ENCODE measurements around the gene FOXN1. TPM values are rescaled to one million over a fixed set of nuclear protein-coding genes. Genes with fewer than 3 reads are reported as not detected.

The FOXN1 gene
- total and polyA plus RNA-seq, 2 experiments from 2014 or later: 0.87 TPM; not detected in 1

DNA sequence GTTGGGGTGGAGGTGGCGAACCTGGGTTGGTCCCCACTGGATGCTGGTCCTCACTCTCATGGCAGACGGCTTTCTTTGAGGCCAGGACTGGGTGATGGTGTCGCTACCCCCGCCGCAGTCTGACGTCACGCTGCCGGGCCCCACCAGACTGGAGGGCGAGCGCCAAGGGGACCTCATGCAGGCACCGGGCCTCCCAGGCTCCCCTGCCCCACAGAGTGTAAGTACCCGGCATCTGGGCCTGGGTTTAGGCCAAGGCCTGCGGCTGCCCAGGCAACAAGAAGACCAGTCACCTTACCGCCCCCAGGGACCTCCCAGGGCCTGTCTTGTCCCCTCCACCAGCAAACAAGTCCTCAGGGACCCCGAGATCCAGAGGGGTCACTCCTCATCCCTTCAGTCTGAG, 17.7 kb downstream of the FOXN1 start:
- Histone ChIP-seq H3K27ac (no peak overlapping the region), H4K20me1 (ENCODE audit: insufficient read depth, poor library complexity, severe bottlenecking) (no peaks in the 10 kb centered on the region), H3K4me3 (no peak overlapping the region), H3K36me3 (replicated peaks; ENCODE audit: insufficient read depth, low read depth) (no peaks in the 10 kb centered on the region), H3K4me2 (no peak overlapping the region), H3K27me3 (no peaks in the 10 kb centered on the region), H3K4me1 (ENCODE audit: insufficient read depth) (peaks cover 20% of the 10 kb centered on the region), H3K9me2 (replicated peaks; ENCODE audit: insufficient read depth) (no peaks in the 10 kb centered on the region), H2AFZ (no peak overlapping the region), H3K79me2 (no peaks in the 10 kb centered on the region), H3K9me3 (ENCODE audit: low read depth) (no peaks in the 10 kb centered on the region)
- TF ChIP-seq EZH2 (IDR thresholded peaks at IDR 0.05; ENCODE audit: borderline replicate concordance): no peak
- TF ChIP-seq, protein P1, sequence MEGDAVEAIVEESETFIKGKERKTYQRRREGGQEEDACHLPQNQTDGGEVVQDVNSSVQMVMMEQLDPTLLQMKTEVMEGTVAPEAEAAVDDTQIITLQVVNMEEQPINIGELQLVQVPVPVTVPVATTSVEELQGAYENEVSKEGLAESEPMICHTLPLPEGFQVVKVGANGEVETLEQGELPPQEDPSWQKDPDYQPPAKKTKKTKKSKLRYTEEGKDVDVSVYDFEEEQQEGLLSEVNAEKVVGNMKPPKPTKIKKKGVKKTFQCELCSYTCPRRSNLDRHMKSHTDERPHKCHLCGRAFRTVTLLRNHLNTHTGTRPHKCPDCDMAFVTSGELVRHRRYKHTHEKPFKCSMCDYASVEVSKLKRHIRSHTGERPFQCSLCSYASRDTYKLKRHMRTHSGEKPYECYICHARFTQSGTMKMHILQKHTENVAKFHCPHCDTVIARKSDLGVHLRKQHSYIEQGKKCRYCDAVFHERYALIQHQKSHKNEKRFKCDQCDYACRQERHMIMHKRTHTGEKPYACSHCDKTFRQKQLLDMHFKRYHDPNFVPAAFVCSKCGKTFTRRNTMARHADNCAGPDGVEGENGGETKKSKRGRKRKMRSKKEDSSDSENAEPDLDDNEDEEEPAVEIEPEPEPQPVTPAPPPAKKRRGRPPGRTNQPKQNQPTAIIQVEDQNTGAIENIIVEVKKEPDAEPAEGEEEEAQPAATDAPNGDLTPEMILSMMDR (IDR thresholded peaks at IDR 0.05; ENCODE audit: poor library complexity): no peak
- TF ChIP-seq EZH2phosphoT487 (IDR thresholded peaks at IDR 0.05; ENCODE audit: low read depth, severe bottlenecking, unreplicated experiment): no peak
- 94% methylated on average over 14 of the region's 15 CpGs for WGBS (ENCODE audit: low lambda C conversion rate, missing lambda C conversion rate)
- no peak for DNase-seq (ENCODE audit: low spot score)

DNA sequence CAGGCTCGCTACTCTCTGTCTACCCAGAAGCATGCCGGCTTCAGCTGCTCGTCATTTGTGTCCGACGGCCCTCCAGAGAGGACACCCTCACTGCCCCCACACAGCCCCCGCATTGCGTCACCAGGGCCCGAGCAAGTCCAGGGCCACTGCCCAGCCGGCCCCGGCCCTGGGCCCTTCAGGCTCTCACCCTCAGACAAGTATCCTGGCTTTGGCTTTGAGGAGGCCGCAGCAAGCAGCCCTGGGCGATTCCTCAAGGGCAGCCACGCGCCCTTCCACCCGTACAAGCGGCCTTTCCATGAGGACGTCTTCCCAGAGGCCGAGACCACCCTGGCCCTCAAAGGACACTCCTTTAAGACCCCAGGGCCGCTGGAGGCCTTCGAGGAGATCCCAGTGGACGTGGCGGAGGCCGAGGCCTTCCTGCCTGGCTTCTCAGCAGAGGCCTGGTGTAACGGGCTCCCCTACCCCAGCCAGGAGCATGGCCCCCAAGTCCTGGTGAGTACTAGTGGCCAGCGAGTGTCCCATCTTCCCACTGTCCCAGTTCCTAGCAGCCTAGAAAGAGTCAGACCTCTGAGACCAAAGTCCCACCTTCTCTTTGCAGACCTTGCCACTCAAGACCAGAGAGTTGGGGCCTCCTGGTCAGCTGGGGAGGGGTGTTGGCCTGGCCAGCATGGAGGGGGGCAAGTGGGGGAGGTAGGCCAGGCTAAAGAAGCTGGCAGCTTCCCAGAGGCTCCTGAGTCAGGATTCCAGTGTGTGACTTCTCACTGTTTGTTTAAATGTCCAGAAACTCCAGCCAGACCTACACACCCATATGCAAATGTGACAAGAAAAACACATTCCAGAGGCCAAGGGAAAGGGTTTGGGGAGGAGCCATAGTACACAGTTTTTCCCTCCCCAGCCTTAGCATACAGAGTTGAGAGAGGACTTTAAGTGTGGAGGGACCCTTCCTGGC, 18.6 kb downstream of the FOXN1 start:
- Histone ChIP-seq H3K4me3 (no peak overlapping the region), H2AFZ (no peak overlapping the region), H3K4me2 (peak overlapping the region; percentile 56), H3K36me3 (replicated peaks; ENCODE audit: insufficient read depth, low read depth) (no peaks in the 10 kb centered on the region), H3K4me1 (ENCODE audit: insufficient read depth) (peaks cover 20% of the 10 kb centered on the region), H3K9me2 (replicated peaks; ENCODE audit: insufficient read depth) (no peaks in the 10 kb centered on the region), H3K27me3 (no peaks in the 10 kb centered on the region), H4K20me1 (ENCODE audit: insufficient read depth, poor library complexity, severe bottlenecking) (no peaks in the 10 kb centered on the region), H3K9me3 (ENCODE audit: low read depth) (no peaks in the 10 kb centered on the region), H3K79me2 (no peaks in the 10 kb centered on the region), H3K27ac (peak overlapping the region; percentile 95)
- peak; percentile 88 for DNase-seq (ENCODE audit: low spot score)
- TF ChIP-seq EZH2phosphoT487 (IDR thresholded peaks at IDR 0.05; ENCODE audit: low read depth, severe bottlenecking, unreplicated experiment) (no peak), EZH2 (IDR thresholded peaks at IDR 0.05; ENCODE audit: borderline replicate concordance) (no peak)
- TF ChIP-seq, protein P1 (IDR thresholded peaks at IDR 0.05; ENCODE audit: poor library complexity): no peak
- WGBS (ENCODE audit: low lambda C conversion rate, missing lambda C conversion rate): 86% methylated on average over 25 of the region's 25 CpGs

DNA sequence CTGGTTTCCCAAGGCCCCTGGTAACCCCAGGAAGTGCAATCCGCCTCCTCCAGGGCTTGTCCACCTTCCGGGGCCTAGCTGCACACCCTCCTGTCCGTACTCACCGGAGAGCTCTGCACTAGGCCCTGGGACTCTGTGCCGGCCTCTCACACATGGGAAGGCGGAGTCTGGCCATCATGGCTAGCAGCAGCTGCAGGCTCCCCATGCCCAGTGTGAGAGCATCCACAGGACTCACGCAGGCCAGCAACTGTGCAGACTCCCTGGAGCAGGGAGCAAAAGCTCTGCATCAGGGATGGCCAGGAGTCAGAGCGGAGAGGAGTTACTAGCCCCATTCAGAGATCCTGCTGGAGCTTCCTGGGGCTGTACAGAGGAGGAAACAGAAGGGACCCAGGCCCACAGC, 20.2 kb downstream of the FOXN1 start:
- WGBS (ENCODE audit: low lambda C conversion rate, missing lambda C conversion rate): 85% methylated on average over 8 of the region's 8 CpGs
- Histone ChIP-seq H3K36me3 (replicated peaks; ENCODE audit: insufficient read depth, low read depth) (no peaks in the 10 kb centered on the region), H3K4me3 (no peak overlapping the region), H3K79me2 (no peaks in the 10 kb centered on the region), H3K4me2 (no peak overlapping the region), H3K9me3 (ENCODE audit: low read depth) (no peaks in the 10 kb centered on the region), H4K20me1 (ENCODE audit: insufficient read depth, poor library complexity, severe bottlenecking) (no peaks in the 10 kb centered on the region), H2AFZ (no peak overlapping the region), H3K27ac (no peak overlapping the region), H3K4me1 (ENCODE audit: insufficient read depth) (peaks cover 20% of the 10 kb centered on the region), H3K9me2 (replicated peaks; ENCODE audit: insufficient read depth) (no peaks in the 10 kb centered on the region), H3K27me3 (no peaks in the 10 kb centered on the region)
- no peak for DNase-seq (ENCODE audit: low spot score)
- TF ChIP-seq, protein P1 (IDR thresholded peaks at IDR 0.05; ENCODE audit: poor library complexity): no peak
- TF ChIP-seq EZH2 (IDR thresholded peaks at IDR 0.05; ENCODE audit: borderline replicate concordance) (no peak), EZH2phosphoT487 (IDR thresholded peaks at IDR 0.05; ENCODE audit: low read depth, severe bottlenecking, unreplicated experiment) (no peak)
